Dedifferentiated amniotic fluid mesenchymal stem cell (primary cell): ENCODE results near the gene CNOT2.
"Not testable (repeated sequence)": the region's sequence is repeated elsewhere in the genome, so short reads cannot be mapped to it uniquely, and the experiment has no call there.

Experiments
- DNase-seq: peaks from one replicate; pipeline ENCODE4 v3.0.0-alpha.2; 2016; ENCODE audit errors: extremely low spot score

The CNOT2 gene

DNA sequence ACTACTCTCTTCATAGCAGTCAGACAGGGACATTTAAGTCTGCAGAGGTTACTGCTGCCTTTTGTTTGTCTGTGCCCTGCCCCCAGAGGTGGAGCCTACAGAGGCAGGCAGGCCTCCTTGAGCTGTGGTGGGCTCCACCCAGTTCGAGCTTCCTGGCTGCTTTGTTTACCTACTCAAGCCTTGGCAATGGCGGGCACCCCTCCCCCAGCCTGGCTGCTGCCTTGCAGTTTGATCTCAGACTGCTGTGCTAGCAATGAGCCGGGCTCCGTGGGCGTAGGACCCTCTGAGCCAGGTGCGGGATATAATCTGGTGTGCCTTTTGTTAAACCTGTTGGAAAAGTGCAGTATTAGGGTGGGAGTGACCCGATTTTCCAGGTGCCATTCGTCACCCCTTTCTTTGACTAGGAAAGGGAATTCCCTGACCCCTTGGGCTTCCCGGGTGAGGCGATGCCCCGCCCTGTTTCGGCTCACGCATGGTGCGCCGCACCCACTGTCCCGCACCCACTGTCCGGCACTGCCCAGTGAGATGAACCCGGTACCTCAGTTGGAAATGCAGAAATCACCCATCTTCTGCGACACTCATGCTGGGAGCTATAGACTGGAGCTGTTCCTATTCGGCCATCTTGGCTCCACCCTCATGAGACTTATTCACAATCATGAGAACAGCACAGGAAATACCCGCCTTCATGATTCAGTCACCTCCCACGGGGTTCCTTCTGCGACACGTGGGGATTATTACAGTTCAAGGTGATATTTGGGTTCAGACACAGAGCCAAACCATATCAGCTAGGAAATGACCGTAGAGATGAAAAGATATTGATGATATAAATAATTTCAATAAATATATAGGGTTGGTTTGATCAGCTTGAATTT is 61.7 kb downstream of the CNOT2 start:
- DNase-seq, result not testable (repeated sequence)

DNA sequence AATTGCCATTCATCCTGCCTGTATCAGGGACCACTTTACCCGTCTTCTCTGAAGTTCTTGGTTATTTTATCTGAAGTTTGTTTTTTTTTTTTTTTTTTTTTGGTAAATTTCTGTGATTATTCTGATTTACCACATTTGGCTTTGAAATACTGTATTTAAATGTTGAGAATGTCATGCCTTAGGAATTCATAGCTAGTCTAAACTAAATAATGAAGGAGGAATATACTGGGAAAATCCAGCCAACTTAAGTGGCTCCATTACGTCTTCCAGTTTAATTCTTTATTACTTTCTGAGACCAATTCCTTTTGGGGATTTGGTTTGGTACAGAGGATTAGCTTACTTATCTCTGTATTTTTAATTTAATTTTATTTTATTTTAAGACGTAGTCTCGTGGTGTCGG is 62.6 kb downstream of the CNOT2 start:
- no peak for DNase-seq

DNA sequence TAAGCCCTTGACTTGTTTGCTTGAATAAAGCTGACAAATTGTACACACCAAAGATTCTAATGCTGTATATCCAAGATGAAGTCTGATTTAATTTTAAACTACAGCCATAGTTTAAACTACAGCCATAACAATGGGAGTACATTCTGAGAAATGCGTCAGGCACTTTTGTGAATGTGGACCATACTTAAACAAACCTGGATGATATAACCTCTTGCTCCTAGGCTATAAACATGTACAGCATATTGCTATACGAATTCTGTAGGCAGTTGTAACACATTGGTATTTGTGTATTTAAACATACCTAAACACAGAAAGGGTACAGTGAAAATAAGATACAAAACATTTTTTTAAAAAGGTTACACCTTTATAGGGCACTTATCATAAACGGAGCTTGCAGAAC is 63.4 kb downstream of the CNOT2 start:
- DNase-seq, result no peak

DNA sequence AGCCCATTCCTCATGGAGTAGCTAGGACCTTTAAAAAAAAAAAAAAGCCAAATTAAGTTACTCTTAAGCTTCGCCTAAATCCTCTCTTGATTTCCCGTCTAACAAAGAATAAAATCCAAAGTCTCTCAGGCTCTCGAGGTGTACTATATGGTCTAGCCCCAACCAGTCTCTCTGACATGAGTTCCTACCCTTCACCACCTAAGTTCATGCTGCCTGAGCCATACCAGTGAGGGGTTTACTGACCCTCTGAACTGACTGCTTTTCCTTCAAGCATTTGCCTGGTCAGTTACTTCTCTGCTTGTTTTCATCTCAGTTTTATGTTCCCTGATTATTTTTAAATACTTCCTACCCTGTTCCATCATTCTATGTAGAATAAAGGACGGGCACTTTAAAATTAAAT is 64.6 kb downstream of the CNOT2 start:
- no peak for DNase-seq

- DNase-seq, result no peak
Observed at GRCh38 chr12:70309348-70309747, 66.1 kb downstream of the CNOT2 start.

DNA sequence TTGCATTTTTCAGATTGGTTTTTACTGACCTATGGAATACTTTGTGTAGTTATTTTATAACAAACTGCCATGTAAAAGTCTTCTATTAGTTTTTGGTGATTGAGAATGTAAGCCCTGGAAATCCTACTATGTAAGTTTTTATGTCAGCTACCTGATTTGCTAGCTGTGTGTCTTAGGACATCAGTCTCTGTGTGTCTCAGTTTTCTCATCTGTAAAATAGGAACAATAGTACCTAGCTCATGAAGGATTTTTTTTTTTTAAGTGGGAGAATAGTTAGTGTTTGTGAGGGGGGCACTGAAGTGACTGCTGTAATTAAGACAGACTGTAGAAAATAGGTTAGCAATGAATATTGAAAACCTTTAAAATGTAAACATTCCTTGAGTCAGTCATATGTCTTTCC is 70.9 kb downstream of the CNOT2 start:
- no peak for DNase-seq

DNA sequence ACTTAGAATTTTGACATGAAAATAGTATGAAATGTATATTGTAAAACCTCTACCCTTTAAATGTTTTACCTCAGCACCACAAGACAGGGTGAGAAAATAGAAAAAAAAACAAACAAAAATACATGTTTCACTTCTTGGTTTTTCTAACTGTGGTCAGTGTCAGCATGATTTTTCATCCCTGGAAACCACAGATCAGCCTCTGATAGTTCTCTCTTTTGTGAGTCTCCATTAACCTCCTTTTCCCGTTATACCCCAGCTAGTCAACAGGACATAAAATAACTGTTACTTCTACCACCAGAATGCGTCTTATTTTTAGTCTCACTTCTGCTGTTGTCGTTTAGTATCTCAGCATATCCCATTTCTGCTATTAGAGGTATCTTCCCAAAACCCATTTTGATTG is 74.5 kb downstream of the CNOT2 start:
- no peak for DNase-seq

DNA sequence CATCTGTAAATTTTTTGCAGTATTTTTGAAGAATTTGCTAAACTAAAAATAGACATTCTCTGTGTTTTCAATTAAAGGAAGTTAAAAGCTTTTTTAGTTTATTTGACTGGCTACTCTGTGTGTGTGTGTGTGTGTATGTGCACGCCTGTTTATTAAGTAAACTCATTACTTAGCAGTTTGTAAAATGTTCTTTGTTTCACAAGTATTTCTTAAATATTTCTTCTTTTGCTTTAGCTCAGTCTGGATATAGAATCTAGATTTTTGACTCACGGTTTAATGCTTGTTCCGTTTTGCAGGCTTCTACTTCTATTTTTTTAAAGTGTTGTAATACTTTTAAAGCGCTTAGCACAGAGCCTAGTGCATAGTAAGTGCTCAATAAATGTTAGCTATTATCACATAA is 76.4 kb downstream of the CNOT2 start:
- no peak for DNase-seq

GRCh38 chr12:70321191-70321590 is 78.0 kb downstream of the CNOT2 start:
- no peak for DNase-seq

DNA sequence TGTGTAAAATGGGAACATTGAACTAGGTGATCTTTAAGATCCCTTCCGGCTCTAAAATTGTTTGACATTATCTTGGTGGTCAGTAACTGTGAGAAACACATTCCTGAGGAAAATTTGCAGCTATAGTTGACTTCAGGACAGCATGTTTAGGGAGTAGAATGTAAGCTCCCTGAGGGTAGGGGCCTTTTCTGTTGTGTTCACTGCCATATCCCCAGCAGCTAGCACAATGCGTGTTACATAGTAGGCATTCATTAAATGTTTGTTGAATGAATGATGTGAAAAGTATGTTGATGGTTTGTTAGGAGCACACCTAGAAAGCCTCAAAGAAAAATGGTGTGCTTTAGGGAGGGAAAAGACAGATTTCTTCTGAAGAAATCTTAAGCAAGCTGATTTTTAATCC is 84.3 kb downstream of the CNOT2 start:
- DNase-seq, result no peak

- DNase-seq, result no peak
Observed at GRCh38 chr12:70329728-70330127, 86.5 kb downstream of the CNOT2 start.

- DNase-seq, result no peak
Observed at GRCh38 chr12:70330158-70330557, 86.9 kb downstream of the CNOT2 start.

DNA sequence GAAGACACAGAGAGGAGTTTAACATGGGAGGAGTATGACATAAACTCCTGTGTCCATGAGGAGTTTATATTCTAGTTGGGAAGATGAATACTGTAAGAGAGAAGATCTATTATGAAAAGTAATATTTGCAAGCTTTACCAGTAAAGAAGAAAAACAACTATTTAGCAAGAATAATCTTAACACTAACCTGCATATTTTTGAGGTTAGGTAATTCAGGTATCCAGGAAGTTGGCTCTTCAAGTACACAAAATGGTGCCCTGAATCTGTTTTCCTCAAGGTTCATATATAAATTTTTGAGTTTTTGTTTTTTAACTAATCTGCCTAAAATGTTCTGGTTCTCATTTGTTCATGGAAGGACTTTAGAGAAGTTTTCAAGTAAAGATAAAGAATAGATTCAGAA is 89.0 kb downstream of the CNOT2 start:
- no peak for DNase-seq

GRCh38 chr12:70334742-70335141 is 91.5 kb downstream of the CNOT2 start:
- no peak for DNase-seq

DNA sequence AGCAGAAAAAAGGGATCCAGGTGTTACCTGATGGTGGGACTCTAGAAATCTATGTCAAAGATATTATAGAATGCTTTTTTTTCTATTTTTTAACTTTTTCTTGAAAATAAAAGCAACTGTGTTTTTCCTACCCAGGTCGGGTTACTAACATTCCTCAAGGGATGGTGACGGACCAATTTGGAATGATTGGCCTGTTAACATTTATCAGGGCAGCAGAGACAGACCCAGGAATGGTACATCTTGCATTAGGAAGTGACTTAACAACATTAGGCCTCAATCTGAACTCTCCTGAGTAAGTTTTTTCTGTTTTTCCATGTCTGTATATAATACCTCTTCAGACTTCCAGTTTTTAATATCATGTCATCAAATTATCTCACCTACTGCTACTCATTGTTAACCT is 95.3 kb downstream of the CNOT2 start:
- DNase-seq, result no peak

DNA sequence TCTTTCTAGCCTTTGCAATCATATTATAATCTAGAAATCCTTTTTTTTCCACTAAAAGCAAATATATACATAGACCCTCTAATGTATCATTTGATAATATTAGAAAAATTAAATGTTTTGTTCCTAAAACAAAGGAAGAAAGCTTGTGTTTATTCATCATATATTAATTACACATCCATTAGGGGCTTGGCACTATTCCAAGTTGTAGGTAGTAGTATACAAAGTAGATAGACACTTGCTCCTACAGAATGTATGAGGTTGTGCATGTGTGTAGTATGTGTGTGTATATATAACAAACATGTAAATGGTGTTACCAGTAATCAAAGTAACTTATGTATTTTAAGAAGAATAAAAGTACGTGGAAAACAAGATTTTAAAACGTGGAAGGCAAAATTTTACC is 107.8 kb downstream of the CNOT2 start:
- no peak for DNase-seq

DNA sequence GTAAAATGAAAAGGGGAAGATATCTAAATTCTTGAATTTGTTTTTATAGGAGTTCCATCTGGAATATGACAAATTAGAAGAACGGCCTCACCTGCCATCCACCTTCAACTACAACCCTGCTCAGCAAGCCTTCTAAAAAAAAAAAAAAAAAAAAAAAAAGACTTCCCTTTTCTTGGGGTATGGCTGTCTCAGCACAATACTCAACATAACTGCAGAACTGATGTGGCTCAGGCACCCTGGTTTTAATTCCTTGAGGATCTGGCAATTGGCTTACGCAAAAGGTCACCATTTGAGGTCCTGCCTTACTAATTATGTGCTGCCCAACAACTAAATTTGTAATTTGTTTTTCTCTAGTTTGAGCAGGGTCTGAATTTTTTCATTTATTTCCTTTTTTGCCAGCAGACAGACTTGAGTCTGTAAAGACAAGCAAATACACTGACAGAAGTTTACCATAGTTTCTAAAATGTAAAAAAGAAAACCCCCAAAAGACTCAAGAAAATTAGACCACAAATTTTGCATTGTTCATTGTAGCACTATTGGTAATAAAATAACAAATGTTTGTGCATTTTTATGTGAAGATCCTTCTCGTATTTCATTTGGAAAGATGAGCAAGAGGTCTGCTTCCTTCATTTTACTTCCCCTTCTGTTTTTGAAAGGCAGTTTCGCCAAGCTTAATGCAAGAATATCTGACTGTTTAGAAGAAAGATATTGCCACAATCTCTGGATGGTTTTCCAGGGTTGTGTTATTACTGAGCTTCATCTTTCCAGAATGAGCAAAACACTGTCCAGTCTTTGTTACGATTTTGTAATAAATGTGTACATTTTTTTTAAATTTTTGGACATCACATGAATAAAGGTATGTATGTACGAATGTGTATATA is 110.8 kb downstream of the CNOT2 start:
- DNase-seq, result no peak

GRCh38 chr12:70354787-70355186 is 111.6 kb downstream of the CNOT2 start:
- DNase-seq, result no peak

DNA sequence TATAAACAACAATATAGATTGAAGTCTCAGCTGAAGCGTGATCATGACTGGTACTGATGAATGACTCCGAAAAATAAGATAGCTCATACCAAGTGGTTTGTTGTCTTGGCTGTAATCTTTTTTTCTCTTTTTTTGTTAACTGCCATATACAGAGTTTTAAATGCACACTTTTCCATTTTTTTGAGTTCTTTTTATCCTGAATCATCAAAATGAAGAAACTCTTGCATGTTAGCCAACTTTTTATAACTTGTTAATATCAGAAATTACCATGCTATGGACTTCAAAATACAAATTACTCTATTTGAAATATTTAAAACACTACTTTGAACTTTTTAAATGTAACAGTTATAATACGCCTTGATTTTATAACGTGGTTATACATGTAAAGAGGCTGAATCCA is 112.7 kb downstream of the CNOT2 start:
- no peak for DNase-seq

DNA sequence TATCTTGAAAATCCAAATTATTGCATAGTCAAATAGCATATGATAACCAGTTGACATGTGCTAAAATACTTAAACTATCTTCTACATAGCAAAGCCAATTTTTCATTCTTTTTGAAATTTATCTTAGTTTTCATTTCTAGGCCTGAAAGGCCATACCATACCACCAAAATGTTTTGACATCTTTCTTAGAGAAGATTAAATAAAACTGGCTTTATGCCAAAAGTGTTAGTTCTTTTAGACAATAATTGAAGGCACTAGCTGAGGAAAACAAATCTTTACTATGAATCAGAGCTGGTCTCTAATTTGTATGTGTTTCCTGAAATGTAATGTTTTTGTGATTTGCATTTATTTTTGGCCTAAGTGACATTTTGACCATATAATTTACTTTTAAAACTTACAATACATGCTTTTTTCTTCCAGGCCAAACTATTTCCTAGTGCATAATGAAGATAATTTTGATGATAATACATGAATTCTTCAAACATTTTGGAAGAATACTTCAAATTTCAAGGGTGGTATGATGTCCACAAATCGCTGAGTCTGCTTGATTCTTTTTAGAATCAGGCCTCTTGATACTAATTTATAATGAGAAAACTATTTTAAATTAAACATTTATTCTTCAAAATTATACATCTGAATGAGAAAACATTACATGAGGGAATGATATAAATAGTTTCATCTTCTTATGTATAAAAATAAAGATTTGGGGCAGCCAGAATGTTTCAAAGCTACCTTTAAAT is 116.4 kb downstream of the CNOT2 start:
- DNase-seq, result no peak

DNA sequence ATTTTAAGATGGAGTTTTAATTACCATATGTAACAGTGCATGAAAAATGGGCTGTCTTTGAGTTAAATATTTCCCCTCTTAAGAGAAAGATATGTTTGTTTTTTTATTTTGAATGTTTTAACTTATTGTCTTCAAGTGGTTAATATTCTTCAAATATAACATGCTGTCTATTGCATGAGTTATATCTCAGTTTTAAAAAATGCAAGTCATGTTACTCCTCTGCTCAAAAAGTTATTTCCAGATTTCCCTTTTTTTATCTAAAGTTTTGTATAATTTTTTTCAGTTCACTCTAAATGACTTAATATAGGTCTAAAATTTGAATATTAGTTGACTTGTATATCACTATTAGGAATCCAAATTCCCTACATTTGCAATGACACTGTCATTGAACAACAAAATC is 117.0 kb downstream of the CNOT2 start:
- no peak for DNase-seq

DNA sequence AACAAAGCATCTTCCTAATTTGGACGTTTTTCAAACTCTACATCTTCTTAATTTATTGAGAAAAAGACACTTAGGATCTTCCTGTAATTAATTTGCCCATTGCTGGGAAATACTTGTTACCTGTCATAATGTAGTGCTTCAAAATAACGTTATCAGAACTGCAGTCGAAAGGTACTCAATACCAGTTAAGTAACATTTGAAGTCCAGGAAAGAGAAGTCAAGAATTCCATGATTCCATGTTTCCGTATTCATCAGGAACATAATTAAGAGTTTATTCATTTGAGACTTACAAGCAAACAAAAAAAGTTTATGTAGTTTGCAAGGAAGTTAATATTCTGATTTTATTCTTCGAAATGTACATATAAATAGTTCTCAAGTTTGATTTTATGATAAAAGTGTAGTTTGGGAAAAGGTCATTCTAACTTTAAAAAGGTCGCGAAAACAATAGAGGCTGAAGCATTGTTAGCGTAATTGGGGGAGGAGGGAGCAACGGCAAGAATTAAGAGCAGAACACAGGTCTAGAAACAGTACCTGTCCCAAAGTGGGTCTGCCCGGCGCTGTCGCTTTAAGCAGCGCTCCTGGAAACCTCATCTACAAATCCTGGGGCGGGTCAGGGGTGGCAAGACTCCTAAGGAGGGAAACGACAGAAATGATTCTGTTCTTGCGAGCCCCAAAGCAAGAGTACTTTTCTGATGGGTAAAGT is 121.6 kb downstream of the CNOT2 start:
- DNase-seq, result no peak
